RWPE2 (cell line): ENCODE results near the gene GPR61.
A peak's percentile ranks its signal among the peaks of the same experiment; 100 is the strongest.

Experiments used
- ATAC-seq: fragments of 200-7000 bp; cut with Tn5 transposase; 3 replicates; pipeline ENCODE4 v1.9.1; 2021; ENCODE audit warnings: low read depth
- DNase-seq: peaks from one replicate; pipeline ENCODE4 v3.0.0-alpha.2; 2020; ENCODE audit warnings: low spot score
- H3K27ac ChIP-seq: fragments of 450-650 bp; 2 replicates; pipeline ENCODE4 v1.5.1; 2017; ENCODE audit warnings: mild to moderate bottlenecking; ENCODE audit not compliant: poor library complexity, severe bottlenecking
- H3K27me3 ChIP-seq: fragments of 250-450 bp; sonication (Bioruptor Pico); 2 replicates; pipeline ENCODE4 v1.5.1; 2021; ENCODE audit warnings: mild to moderate bottlenecking, moderate library complexity; ENCODE audit not compliant: insufficient read depth, poor library complexity, severe bottlenecking
- H3K36me3 ChIP-seq: fragments of 250-450 bp; sonication (Bioruptor Pico); 2 replicates; pipeline ENCODE4 v1.5.1; 2020; ENCODE audit warnings: low read depth, mild to moderate bottlenecking, moderate library complexity
- H3K4me1 ChIP-seq: fragments of 250-450 bp; sonication (Bioruptor Pico); 2 replicates; pipeline ENCODE4 v1.5.1; 2021; ENCODE audit warnings: mild to moderate bottlenecking, moderate library complexity; ENCODE audit not compliant: insufficient read depth, poor library complexity, severe bottlenecking
- H3K4me3 ChIP-seq: fragments of 250-450 bp; sonication (Bioruptor Pico); 2 replicates; pipeline ENCODE4 v1.5.1; 2021; ENCODE audit warnings: mild to moderate bottlenecking, moderate library complexity; ENCODE audit not compliant: severe bottlenecking
- H3K9me3 ChIP-seq: fragments of 250-450 bp; sonication (Bioruptor Pico); 2 replicates; pipeline ENCODE4 v1.5.1; 2021; ENCODE audit warnings: mild to moderate bottlenecking, moderate library complexity; ENCODE audit not compliant: severe bottlenecking
- TF ChIP-seq, protein P1 (sequence below): fragments of 450-650 bp; IDR thresholded peaks from one replicate; pipeline ENCODE4 v1.5.1; 2017; ENCODE audit warnings: mild to moderate bottlenecking, moderate library complexity; ENCODE audit not compliant: poor library complexity, severe bottlenecking

Gene GPR61

DNA sequence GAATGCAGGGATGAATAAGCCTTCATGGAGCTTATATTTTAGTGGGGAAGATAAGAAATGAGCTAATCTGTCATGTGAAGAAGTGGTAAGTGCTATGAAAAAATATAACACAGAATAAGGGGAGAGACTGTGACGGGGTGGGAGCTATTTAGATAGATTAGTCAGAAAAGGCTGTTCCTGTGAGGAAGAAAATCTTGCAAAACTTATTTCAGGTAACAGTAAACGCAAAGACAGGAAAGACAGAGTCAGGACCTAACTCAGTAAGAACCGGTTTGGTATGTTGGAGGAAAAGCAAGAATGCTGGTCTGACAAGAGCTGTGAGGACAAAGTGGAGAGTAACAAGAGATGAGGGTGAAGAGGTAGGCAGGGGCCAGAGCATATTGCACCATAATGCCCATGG, 30.7 kb downstream of the GPR61 start:
- H3K36me3 ChIP-seq = peaks cover 14% of the 10 kb centered on the region
- ATAC-seq = peak; percentile 97
- H3K27me3 ChIP-seq = no peaks in the 10 kb centered on the region
- peaks cover 23% of the 10 kb centered on the region for H3K4me1 ChIP-seq
- DNase-seq = no peak
- peak overlapping the region; percentile 40 for H3K27ac ChIP-seq
- no peak overlapping the region for H3K4me3 ChIP-seq
- TF ChIP-seq, protein P1, sequence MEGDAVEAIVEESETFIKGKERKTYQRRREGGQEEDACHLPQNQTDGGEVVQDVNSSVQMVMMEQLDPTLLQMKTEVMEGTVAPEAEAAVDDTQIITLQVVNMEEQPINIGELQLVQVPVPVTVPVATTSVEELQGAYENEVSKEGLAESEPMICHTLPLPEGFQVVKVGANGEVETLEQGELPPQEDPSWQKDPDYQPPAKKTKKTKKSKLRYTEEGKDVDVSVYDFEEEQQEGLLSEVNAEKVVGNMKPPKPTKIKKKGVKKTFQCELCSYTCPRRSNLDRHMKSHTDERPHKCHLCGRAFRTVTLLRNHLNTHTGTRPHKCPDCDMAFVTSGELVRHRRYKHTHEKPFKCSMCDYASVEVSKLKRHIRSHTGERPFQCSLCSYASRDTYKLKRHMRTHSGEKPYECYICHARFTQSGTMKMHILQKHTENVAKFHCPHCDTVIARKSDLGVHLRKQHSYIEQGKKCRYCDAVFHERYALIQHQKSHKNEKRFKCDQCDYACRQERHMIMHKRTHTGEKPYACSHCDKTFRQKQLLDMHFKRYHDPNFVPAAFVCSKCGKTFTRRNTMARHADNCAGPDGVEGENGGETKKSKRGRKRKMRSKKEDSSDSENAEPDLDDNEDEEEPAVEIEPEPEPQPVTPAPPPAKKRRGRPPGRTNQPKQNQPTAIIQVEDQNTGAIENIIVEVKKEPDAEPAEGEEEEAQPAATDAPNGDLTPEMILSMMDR = no peak
- H3K9me3 ChIP-seq = no peaks in the 10 kb centered on the region

DNA sequence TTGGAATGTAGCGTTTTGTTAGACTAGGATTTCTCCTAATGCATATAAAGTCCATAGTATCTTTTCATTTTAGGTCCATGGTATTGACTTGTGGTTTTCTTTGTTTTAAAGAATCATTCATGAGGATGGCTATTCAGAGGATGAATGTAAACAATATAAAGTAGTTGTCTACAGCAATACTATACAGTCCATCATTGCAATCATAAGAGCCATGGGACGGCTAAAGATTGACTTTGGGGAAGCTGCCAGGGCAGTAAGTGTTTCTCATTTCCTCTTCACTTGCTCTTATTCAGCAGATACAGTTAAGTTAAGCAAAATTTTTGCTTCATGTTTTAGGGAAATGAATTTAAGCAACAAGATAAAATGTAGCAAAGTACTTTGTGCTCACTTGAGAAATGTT, 34.1 kb downstream of the GPR61 start:
- no peak for DNase-seq
- Histone ChIP-seq H3K4me1 (peaks cover 23% of the 10 kb centered on the region), H3K27me3 (no peaks in the 10 kb centered on the region), H3K36me3 (peaks cover 36% of the 10 kb centered on the region), H3K9me3 (no peaks in the 10 kb centered on the region), H3K4me3 (no peak overlapping the region), H3K27ac (no peak overlapping the region)
- no peak for ATAC-seq
- TF ChIP-seq, protein P1 = no peak

DNA sequence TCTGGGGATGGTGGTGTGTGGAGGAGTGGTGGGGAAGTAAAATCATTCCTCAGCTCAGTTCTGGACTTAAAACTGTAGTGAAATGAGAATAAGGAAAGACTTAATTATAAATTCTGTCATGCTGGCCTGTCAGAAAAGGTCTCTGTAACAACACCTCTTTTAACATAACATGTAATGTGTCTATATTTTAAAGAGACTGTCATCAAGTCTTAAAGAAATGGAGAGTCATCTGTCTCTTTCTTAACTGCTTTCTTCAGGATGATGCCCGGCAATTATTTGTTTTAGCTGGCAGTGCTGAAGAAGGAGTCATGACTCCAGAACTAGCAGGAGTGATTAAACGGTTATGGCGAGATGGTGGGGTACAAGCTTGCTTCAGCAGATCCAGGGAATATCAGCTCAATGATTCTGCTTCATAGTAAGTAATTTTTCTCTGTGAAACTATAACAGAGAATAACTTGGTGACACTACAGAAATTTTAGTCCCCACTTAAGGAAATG, 39.3 kb downstream of the GPR61 start:
- no peak overlapping the region for H3K27ac ChIP-seq

DNA sequence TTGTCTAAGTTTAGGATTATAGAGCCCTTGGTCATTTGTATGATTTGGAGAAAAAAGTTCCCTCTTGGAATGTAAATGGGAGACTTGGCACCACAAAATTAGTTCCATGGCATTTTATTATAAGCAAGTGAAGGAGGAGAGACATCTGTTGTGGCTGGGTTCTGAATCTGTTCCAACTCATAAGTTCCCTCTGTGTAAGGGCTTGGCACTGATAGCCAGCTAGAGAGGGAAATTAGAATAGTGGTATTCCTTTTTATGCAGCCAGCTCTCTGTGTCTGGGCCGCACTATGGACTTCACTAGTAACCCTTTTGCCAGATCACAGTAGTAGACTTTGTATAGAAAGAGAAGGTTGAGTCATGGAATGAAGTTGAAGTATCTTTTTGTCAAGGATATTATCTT, 39.8 kb downstream of the GPR61 start:
- DNase-seq (no peak), ATAC-seq (no peak)
- peaks cover 78% of the 10 kb centered on the region for H3K36me3 ChIP-seq
- TF ChIP-seq, protein P1 = no peak
- no peaks in the 10 kb centered on the region for H3K27me3 ChIP-seq
- no peak overlapping the region for H3K4me3 ChIP-seq
- no peak overlapping the region for H3K27ac ChIP-seq
- no peaks in the 10 kb centered on the region for H3K9me3 ChIP-seq
- H3K4me1 ChIP-seq = no peaks in the 10 kb centered on the region

More for the DNA sequence above, 39.3 kb downstream of the GPR61 start:
- Histone ChIP-seq H3K4me3 (no peak overlapping the region), H3K4me1 (no peaks in the 10 kb centered on the region), H3K36me3 (peaks cover 78% of the 10 kb centered on the region), H3K9me3 (no peaks in the 10 kb centered on the region), H3K27me3 (no peaks in the 10 kb centered on the region)
- no peak for DNase-seq
- TF ChIP-seq, protein P1 = no peak
- ATAC-seq = no peak

DNA sequence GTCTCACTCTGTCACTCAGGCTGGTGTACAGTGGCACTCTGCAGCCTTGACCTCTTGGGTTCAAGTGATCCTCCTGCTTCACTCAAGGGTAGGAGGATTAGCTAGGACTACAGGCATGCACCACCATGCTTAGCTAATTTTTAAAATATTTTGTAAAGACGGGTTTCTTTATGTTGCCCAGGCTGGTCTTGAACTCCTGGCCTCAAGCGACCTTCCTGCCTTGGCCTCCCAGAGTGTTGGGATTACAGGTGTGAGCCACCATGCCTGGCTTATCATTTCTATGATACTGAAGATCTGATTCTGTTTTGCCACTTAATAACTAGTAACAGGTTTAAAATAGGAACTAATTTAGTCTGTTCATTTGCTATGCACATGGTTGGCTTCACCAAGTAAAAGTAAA, 42.3 kb downstream of the GPR61 start:
- TF ChIP-seq, protein P1 = no peak
- DNase-seq (no peak), ATAC-seq (no peak)
- Histone ChIP-seq H3K27ac (no peak overlapping the region), H3K9me3 (no peaks in the 10 kb centered on the region), H3K27me3 (no peaks in the 10 kb centered on the region), H3K4me1 (no peaks in the 10 kb centered on the region), H3K4me3 (no peak overlapping the region), H3K36me3 (peaks cover 95% of the 10 kb centered on the region)
